Suprapubic skin (tissue), 4 donors: ENCODE measurements around the gene SDHAF4. TPM values are rescaled to one million over a fixed set of nuclear protein-coding genes. Genes with fewer than 3 reads are reported as not detected.
"Not testable (repeated sequence)": the region's sequence is repeated elsewhere in the genome, so short reads cannot be mapped to it uniquely, and the experiment has no call there.

Source experiments
- DNase-seq, 2 donors: peaks; one replicate each; pipeline ENCODE4 v3.0.0-alpha.2; 2019; ENCODE audit warnings: low spot score in 2 of 2
- H3K27ac ChIP-seq: fragments of 200-600 bp; sonication (generic); one replicate; pipeline ENCODE4 v1.5.1; 2019
- H3K27me3 ChIP-seq: fragments of 200-600 bp; sonication (generic); one replicate; pipeline ENCODE4 v1.5.1; 2019
- H3K36me3 ChIP-seq: fragments of 200-600 bp; sonication (generic); one replicate; pipeline ENCODE4 v1.5.1; 2019
- H3K4me1 ChIP-seq: fragments of 200-600 bp; sonication (generic); one replicate; pipeline ENCODE4 v1.5.1; 2019
- H3K4me3 ChIP-seq: fragments of 200-600 bp; sonication (generic); one replicate; pipeline ENCODE4 v1.5.1; 2019; ENCODE audit warnings: mild to moderate bottlenecking
- H3K9me3 ChIP-seq: fragments of 200-600 bp; sonication (generic); one replicate; pipeline ENCODE4 v1.5.1; 2019
- EP300 ChIP-seq: sonication (generic); formaldehyde crosslinking; IDR thresholded peaks from one replicate; pipeline ENCODE4 v1.6.1; 2017; ENCODE audit warnings: antibody characterized with exemption
- POLR2A ChIP-seq, 2 donors: fragments of 450-650 bp; IDR thresholded peaks; one replicate each; pipeline ENCODE4 v1.6.1; 2017; ENCODE audit warnings: antibody characterized with exemption in 2 of 2, mild to moderate bottlenecking in 2 of 2, moderate library complexity in 2 of 2
- POLR2AphosphoS5 ChIP-seq, 3 donors: sonication (generic); formaldehyde crosslinking; IDR thresholded peaks; one replicate each; pipeline ENCODE4 v1.6.1; 2017; ENCODE audit warnings: antibody characterized with exemption in 3 of 3
- WGBS: methylation state at CpG from one replicate; pipeline ENCODE4 v1.1.5; 2018; 5-methylcytosine and 5-hydroxymethylcytosine counted together
- total RNA-seq, 4 donors: library from RNA; depleted of rRNA; stranded (reverse); fragments of >200 nt; gene quantifications; one replicate each; pipeline ENCODE4 v1.1.0, GENCODE V29; 2016
- TF ChIP-seq, protein P1 (sequence below), 2 donors: fragments of 200-600 bp in 1 of 2; fragments of 450-650 bp in 1 of 2; sonication (generic) in 1 of 2; IDR thresholded peaks; one replicate each; pipeline ENCODE4 v1.5.1; 2016 to 2019; ENCODE audit warnings: antibody characterized with exemption in 2 of 2, mild to moderate bottlenecking in 1 of 2, moderate library complexity in 1 of 2

Gene SDHAF4
- total RNA-seq, 4 donors from 2014 or later, result 3.8 to 12.5 (median 6.6) TPM

DNA sequence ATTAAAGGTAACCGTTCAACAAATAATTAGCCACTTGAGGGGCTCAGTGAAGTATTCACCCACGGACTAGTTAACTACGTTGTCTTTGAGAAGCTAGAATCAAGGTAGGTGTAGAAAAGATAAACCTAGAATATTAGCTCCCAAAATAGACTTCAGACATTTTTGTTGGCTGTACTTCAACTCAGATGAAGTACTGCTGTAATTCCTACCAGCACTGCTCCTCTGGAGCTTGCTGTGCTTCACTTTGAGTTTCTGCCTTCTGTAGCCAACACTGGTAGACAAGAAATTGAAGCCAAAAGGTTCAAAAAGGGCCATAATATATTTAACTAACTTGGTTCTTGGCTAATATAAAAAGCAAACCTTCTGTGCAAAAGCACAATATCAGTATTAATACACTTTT is 18.8 kb upstream of the SDHAF4 start:
- Histone ChIP-seq H3K27me3 (no peaks in the 10 kb centered on the region), H3K4me3 (no peak overlapping the region), H3K9me3 (no peaks in the 10 kb centered on the region), H3K4me1 (no peaks in the 10 kb centered on the region), H3K36me3 (peaks cover 6% of the 10 kb centered on the region), H3K27ac (no peak overlapping the region)
- TF ChIP-seq, protein P1, sequence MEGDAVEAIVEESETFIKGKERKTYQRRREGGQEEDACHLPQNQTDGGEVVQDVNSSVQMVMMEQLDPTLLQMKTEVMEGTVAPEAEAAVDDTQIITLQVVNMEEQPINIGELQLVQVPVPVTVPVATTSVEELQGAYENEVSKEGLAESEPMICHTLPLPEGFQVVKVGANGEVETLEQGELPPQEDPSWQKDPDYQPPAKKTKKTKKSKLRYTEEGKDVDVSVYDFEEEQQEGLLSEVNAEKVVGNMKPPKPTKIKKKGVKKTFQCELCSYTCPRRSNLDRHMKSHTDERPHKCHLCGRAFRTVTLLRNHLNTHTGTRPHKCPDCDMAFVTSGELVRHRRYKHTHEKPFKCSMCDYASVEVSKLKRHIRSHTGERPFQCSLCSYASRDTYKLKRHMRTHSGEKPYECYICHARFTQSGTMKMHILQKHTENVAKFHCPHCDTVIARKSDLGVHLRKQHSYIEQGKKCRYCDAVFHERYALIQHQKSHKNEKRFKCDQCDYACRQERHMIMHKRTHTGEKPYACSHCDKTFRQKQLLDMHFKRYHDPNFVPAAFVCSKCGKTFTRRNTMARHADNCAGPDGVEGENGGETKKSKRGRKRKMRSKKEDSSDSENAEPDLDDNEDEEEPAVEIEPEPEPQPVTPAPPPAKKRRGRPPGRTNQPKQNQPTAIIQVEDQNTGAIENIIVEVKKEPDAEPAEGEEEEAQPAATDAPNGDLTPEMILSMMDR (IDR thresholded peaks at IDR 0.05), result no peak
- TF ChIP-seq EP300, result no peak
- TF ChIP-seq POLR2AphosphoS5 (IDR thresholded peaks at IDR 0.05), result no peak
- TF ChIP-seq POLR2A (IDR thresholded peaks at IDR 0.05), result no peak
- no peak for DNase-seq
- 95% methylated on average over 3 of the region's 3 CpGs for WGBS

DNA sequence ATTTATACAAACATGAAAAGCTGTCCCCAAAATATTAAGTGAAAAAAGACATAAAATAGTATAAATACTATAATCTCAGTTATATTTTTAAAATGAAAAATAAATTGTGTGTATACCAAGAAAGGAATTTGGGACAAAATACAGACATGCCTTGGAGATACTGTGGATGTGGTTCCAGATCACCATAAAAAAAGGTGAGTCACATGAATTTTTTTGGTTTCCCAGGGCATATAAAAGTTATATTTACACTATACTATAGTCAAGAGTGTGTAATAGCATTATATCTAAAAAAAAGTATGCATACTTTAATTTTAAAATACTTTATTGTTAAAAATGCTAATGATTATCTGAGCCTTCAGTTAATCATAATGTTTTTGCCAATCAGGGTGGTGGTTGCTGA is 17.4 kb upstream of the SDHAF4 start:
- no peaks in the 10 kb centered on the region for H3K9me3 ChIP-seq
- no peaks in the 10 kb centered on the region for H3K4me1 ChIP-seq
- no peak for DNase-seq
- H3K27ac ChIP-seq, result no peak overlapping the region
- TF ChIP-seq, protein P1 (IDR thresholded peaks at IDR 0.05), result no peak
- TF ChIP-seq POLR2A (IDR thresholded peaks at IDR 0.05) (no peak), POLR2AphosphoS5 (IDR thresholded peaks at IDR 0.05) (no peak), EP300 (no peak)
- H3K4me3 ChIP-seq, result no peak overlapping the region
- peaks cover 3% of the 10 kb centered on the region for H3K36me3 ChIP-seq
- no peaks in the 10 kb centered on the region for H3K27me3 ChIP-seq

DNA sequence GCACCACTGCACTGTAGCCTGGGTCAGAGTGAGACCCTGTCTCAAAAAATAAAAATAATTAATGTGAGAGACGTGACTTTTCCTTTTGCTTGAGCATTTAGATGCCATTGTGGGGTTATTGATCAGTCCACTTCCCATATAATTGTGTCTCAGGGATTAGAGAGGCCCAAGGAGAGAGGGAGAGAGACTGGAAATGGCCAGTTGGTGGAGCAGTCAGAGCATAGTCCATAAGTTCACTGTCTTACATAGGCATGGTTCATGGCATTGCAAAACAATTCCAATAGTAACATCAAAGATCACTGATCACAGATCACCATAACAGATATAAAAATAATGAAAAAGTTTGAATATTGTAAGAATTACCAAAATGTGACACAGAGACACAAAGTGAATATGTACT is 15.2 kb upstream of the SDHAF4 start:
- Histone ChIP-seq H3K36me3 (no peaks in the 10 kb centered on the region), H3K4me3 (no peak overlapping the region), H3K9me3 (no peaks in the 10 kb centered on the region), H3K27me3 (no peaks in the 10 kb centered on the region), H3K27ac (no peak overlapping the region), H3K4me1 (no peaks in the 10 kb centered on the region)
- TF ChIP-seq POLR2A (IDR thresholded peaks at IDR 0.05) (no peak), POLR2AphosphoS5 (IDR thresholded peaks at IDR 0.05) (no peak), EP300 (no peak)
- TF ChIP-seq, protein P1 (IDR thresholded peaks at IDR 0.05), result no peak
- 93% methylated on average over 1 of the region's 1 CpG for WGBS
- no peak for DNase-seq

DNA sequence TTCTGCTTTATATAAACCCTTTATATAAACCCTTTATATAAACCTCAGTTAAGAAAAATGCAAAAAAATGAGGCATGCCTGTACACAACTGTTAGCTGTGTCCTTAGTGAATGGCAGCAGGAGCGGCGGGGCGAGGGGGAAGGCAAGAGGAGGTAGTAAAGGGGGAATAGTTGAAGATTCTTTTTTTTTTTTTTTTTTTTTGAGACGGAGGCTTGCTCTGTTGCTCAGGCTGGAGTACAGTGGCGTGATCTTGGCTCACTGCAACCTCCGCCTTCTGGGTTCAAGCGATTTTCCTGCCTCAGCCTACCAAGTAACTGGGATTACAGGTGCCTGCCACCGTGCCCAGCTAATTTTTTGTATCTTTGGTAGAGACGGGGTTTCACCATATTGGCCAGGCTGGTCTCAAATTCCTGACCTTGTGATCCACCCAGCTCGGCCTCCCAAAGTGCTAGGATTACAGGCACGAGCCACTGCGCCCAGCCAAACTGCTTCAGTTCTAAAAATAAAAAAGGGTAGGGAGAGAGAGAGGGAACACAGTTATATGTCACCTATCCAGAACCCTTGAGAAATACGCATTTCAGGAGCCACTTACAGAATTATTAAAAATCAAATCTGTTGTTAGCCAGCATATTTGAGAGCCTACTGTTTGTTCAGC is 14.3 kb upstream of the SDHAF4 start:
- WGBS, result 85% methylated on average over 13 of the region's 13 CpGs
- not testable (repeated sequence) for H3K27me3 ChIP-seq

DNA sequence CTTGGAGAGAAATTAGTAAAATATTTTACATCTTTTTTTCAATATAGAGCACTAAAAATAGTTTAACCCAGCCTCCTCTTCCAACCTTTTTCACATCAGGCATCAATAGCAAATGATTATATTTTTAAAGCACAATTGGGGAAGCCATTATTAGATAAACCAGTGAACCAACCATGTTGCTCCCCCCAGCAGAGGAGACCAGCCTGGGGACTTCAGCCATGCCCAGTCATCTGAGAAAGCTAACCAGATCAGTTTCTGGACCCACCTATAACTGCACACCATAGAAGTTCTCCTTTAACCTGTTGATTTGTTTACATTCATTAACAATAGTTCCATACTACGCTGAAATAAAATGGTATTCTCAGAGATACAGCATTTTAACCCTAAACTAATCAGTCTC is 13.8 kb upstream of the SDHAF4 start:
- no peaks in the 10 kb centered on the region for H3K36me3 ChIP-seq
- DNase-seq, result no peak
- no peaks in the 10 kb centered on the region for H3K9me3 ChIP-seq
- H3K27ac ChIP-seq, result no peak overlapping the region
- H3K27me3 ChIP-seq, result no peaks in the 10 kb centered on the region
- no peaks in the 10 kb centered on the region for H3K4me1 ChIP-seq
- TF ChIP-seq POLR2AphosphoS5 (IDR thresholded peaks at IDR 0.05) (no peak), POLR2A (IDR thresholded peaks at IDR 0.05) (no peak)
- TF ChIP-seq, protein P1 (IDR thresholded peaks at IDR 0.05), result no peak
- WGBS, result 81% methylated on average over 1 of the region's 1 CpG
- no peak overlapping the region for H3K4me3 ChIP-seq

More for the DNA sequence above, 14.3 kb upstream of the SDHAF4 start:
- not testable (repeated sequence) for H3K4me3 ChIP-seq, DNase-seq, H3K4me1 ChIP-seq, H3K27ac ChIP-seq, H3K9me3 ChIP-seq, H3K36me3 ChIP-seq

DNA sequence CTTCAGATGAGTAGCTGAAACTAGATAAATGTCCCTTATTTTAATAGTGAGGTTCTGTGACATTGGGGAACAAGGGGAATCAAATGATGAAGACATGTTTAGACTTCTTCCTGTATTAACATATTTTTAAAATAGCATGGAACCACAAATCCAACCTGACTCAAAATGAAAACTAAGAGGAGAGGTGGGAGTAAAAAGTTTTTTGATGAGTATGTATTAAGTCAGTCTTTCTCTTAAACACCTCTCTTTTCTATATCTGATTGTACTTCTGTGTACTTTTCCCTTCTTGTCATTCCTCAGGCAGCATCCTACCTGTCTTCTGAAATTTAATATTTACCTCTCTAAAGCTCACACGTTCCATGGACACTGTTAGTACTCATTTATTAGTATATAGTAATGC is 8.7 kb upstream of the SDHAF4 start:
- H3K4me3 ChIP-seq, result no peak overlapping the region
- H3K36me3 ChIP-seq, result peaks cover 4% of the 10 kb centered on the region
- H3K4me1 ChIP-seq, result no peaks in the 10 kb centered on the region
- no peak overlapping the region for H3K27ac ChIP-seq
- no peaks in the 10 kb centered on the region for H3K9me3 ChIP-seq
- H3K27me3 ChIP-seq, result no peaks in the 10 kb centered on the region
- WGBS, result 85% methylated on average over 1 of the region's 1 CpG
- TF ChIP-seq POLR2AphosphoS5 (IDR thresholded peaks at IDR 0.05) (no peak), EP300 (no peak), POLR2A (IDR thresholded peaks at IDR 0.05) (no peak)
- TF ChIP-seq, protein P1 (IDR thresholded peaks at IDR 0.05), result no peak
- no peak for DNase-seq

DNA sequence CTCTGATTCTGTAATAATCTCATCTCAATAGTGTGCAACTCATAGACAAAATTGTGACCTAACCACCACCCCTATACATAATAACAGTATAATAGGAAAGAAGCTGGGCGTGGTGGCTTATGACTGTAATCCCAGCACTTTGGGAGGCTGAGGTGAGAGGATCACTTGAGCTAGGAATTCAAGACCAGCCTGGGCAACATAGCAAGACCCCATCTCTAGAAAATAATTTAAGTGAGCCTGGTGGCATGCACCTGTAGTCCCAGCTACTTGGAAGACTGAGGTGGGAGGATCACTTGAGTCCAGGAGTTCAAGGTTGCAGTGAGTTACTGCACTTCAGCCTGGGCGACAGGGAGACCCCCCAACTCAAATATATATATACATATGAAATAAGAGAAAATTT is 4.3 kb upstream of the SDHAF4 start:
- WGBS, result 100% methylated on average over 2 of the region's 2 CpGs

More for the DNA sequence above, 4.3 kb upstream of the SDHAF4 start:
- H3K36me3 ChIP-seq, H3K27me3 ChIP-seq, H3K4me1 ChIP-seq, DNase-seq, H3K27ac ChIP-seq, H3K4me3 ChIP-seq, H3K9me3 ChIP-seq: not testable (repeated sequence)
